T-helper 1 cell treated with Interleukin-12 subunit alpha and Interleukin-12 subunit beta and Interleukin-4 antibody, amounts not matched to agents 30 μg/mL and 1 μg/mL, for 36 hours (primary cell): ENCODE results near the gene CHMP3.
"Not testable (repeated sequence)": the region's sequence is repeated elsewhere in the genome, so short reads cannot be mapped to it uniquely, and the experiment has no call there.

ENCODE experiments used
- H3K27ac Mint-ChIP-seq: one replicate; pipeline ENCODE4 v1.8.0; 2021; ENCODE audit warnings: mild to moderate bottlenecking, mixed read lengths
- H3K27me3 Mint-ChIP-seq: one replicate; pipeline ENCODE4 v1.8.0; 2021; ENCODE audit warnings: low read depth, mixed read lengths
- H3K36me3 Mint-ChIP-seq: one replicate; pipeline ENCODE4 v1.8.0; 2021; ENCODE audit warnings: low read depth, mixed read lengths
- H3K4me1 Mint-ChIP-seq: one replicate; pipeline ENCODE4 v1.8.0; 2021; ENCODE audit warnings: low read depth, mixed read lengths
- H3K4me3 Mint-ChIP-seq: one replicate; pipeline ENCODE4 v1.8.0; 2021; ENCODE audit warnings: mild to moderate bottlenecking, moderate library complexity, mixed read lengths
- H3K9me3 Mint-ChIP-seq: one replicate; pipeline ENCODE4 v1.8.0; 2021; ENCODE audit warnings: mixed read lengths

The CHMP3 gene

DNA sequence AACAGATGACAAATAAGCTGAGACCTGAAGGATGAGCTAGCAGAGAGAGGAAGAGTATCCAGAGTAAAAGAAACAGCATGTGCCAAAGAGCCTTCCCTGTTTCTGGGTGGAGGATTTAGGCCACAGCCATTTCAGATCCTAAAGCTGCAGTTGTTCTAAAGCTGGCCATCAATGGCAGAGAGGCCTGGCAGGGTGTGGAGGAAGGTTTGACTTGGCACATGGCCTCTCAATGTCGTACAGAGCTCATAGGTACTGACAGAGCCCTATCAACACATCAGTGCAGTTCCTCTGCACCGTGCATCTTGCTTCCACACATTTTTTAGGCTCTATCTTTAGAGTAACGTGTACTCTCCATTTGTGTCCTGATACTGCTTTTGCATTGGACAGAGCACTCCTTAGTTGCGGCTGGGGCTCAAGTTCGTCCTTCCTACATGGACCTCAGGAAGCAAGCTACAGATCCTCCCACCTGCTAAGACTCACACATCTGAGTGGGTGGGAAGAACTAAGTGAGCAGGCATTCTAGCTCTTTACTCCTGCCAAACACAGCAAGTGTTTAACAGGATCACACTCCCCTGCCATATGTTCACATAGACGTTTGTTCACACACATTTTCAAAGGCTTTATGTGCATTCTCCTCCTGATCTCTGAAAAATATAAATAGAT lies 3.0 kb upstream of the CHMP3 start:
- Mint-ChIP-seq H3K4me3 (no peak overlapping the region), H3K4me1 (peaks cover 20% of the 10 kb centered on the region), H3K36me3 (peaks cover 10% of the 10 kb centered on the region), H3K9me3 (peaks cover 15% of the 10 kb centered on the region), H3K27ac (no peak overlapping the region), H3K27me3 (peaks cover 3% of the 10 kb centered on the region)

DNA sequence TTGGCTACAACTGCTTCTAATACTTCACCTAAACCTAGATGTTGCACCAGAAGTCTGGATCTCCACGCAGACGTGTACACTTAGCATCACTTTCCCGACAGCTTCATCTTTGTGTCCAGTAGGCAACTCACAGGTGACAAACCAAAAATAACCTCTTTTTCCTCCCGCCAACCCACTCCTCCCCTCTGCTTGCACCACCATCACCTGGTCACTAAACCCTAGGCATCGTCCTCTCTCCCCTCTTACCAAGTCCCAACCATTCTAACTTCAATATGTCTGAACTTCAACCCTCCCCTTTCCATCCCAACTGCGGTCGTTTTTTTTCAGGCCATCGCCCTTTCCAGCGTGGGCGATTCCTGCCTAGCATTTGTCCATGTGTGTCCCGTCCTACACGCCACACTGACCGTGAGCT lies 413 bp upstream of the CHMP3 start:
- H3K9me3 Mint-ChIP-seq = peaks cover 15% of the 10 kb centered on the region
- peaks cover 28% of the 10 kb centered on the region for H3K4me1 Mint-ChIP-seq
- no peaks in the 10 kb centered on the region for H3K27me3 Mint-ChIP-seq
- H3K36me3 Mint-ChIP-seq = peaks cover 22% of the 10 kb centered on the region
- peak overlapping the region; percentile 95 for H3K4me3 Mint-ChIP-seq
- peak overlapping the region; percentile 99 for H3K27ac Mint-ChIP-seq

DNA sequence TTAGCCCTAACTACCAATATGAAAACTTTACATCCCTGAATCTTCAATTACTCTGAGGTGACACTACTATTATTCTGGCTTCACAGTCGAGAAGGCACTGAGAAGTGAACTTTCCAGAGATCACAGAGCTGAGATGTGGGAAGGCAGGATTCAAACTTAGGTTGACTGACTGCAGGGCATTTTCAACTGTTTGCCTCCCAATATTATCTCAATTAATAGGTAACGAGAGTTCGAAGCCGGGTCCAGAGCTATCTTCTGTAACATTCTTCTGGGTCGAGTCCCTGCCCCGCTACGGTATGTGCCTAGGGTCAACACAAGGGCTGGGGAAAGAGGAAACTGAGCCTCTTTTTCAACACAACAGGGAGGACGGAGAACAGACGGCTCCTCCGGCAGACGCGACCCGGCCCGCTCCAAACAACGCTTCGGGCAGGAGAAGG lies 740 bp downstream of the CHMP3 start:
- peaks cover 28% of the 10 kb centered on the region for H3K4me1 Mint-ChIP-seq
- H3K36me3 Mint-ChIP-seq = peaks cover 22% of the 10 kb centered on the region
- H3K4me3 Mint-ChIP-seq = peak overlapping the region; percentile 95
- H3K27ac Mint-ChIP-seq = peak overlapping the region; percentile 99
- peaks cover 14% of the 10 kb centered on the region for H3K9me3 Mint-ChIP-seq
- H3K27me3 Mint-ChIP-seq = no peaks in the 10 kb centered on the region

DNA sequence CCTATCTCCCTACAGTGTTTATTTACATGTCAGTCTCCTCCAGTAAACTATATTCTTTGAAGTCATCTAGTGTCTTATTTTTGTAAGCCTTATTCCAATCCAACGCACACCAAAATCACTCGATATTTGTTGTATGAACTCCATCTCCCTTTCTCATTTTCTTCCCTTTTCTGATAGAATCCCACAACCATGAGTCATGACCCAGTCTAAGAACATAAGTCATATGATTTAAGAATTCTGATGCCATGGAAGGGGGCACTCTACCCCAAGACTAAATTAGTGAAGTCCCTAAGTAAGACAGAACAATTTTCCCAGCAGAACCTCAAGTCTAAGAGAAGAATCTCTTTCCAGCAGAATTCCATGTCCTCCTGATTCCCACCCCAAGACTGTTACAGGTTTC lies 5.4 kb downstream of the CHMP3 start:
- Mint-ChIP-seq H3K27ac (no peak overlapping the region), H3K27me3 (no peaks in the 10 kb centered on the region), H3K4me3 (no peak overlapping the region), H3K36me3 (peaks cover 23% of the 10 kb centered on the region), H3K9me3 (no peaks in the 10 kb centered on the region), H3K4me1 (peaks cover 27% of the 10 kb centered on the region)

DNA sequence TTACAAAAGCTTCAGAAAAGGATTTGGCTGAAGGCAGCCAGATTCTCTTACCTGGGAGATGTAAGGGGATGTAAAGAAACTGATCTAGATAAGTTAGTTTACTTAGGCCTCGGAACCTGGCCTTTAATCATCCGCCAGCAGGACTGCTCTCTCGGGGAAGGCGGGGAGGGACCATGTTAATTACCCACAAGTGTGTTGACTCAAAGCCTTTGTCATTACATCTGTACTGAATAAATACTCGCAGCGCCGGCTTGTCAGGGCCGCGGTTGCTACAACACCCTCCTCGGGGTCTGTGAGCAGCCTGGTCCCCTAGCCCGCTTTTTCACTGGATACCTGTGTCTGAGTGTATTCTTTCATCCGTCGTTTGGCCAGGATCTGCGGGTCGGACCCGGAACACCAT lies 6.7 kb downstream of the CHMP3 start:
- H3K36me3 Mint-ChIP-seq = peaks cover 29% of the 10 kb centered on the region
- H3K27ac Mint-ChIP-seq = no peak overlapping the region
- no peak overlapping the region for H3K4me3 Mint-ChIP-seq
- H3K27me3 Mint-ChIP-seq = no peaks in the 10 kb centered on the region
- H3K4me1 Mint-ChIP-seq = peaks cover 22% of the 10 kb centered on the region
- H3K9me3 Mint-ChIP-seq = peaks cover 6% of the 10 kb centered on the region

DNA sequence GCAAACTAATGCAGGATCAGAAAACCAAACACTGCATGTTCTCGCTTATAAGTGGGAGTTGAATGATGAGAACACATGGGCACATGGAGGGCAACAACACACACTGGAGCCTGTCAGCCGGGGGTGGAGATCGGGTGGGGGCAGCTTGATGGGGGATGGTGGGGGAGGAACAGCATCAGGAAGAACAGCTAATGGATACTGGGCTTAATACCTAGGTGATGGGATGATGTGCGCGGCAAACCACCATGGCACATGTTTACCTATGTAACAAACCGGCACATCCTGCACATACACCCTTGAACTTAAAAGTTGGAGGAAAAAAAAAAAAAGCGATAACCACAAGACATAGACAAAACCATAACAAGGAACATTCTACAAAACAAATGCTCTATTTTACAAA lies 10.4 kb downstream of the CHMP3 start:
- peak overlapping the region; percentile 62 for H3K27ac Mint-ChIP-seq
- peaks cover 11% of the 10 kb centered on the region for H3K4me1 Mint-ChIP-seq
- peaks cover 26% of the 10 kb centered on the region for H3K36me3 Mint-ChIP-seq
- H3K27me3 Mint-ChIP-seq = no peaks in the 10 kb centered on the region
- H3K4me3 Mint-ChIP-seq = peak overlapping the region; percentile 52
- peaks cover 11% of the 10 kb centered on the region for H3K9me3 Mint-ChIP-seq

DNA sequence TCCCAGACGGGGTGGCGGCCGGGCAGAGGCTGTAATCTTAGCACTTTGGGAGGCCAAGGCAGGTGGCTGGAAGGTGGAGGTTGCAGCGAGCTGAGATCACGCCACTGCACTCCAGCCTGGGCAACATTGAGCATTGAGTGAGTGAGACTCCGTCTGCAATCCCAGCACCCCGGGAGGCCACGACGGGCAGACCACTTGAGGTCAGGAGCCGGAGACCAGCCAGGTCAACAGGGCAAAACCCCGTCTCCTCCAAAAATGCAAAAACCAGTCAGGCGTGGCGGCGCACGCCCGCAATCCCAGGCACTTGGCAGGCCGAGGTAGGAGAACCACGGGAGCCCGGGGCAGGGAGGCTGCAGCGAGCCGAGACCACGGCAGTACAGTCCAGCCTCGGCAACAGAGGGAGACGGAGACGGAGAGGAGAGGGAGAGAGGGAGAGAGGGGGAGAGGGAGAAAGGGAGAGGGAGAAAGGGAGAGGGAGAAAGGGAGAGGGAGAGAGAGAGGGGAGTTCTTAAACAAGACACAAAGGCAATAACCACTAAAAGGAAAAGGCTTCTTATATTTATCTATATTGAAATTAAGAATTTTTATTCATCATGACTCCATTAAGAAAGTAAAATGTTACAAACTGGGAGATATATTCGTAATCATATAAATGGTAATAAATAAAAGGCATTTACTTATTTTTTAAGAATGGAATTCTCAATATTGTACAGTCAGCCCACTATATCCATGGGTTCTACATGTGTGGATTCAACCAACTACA lies 13.1 kb downstream of the CHMP3 start:
- peaks cover 11% of the 10 kb centered on the region for H3K4me1 Mint-ChIP-seq
- H3K9me3 Mint-ChIP-seq = peaks cover 26% of the 10 kb centered on the region
- H3K36me3 Mint-ChIP-seq = peaks cover 41% of the 10 kb centered on the region
- H3K27ac Mint-ChIP-seq, H3K4me3 Mint-ChIP-seq, H3K27me3 Mint-ChIP-seq: not testable (repeated sequence)

DNA sequence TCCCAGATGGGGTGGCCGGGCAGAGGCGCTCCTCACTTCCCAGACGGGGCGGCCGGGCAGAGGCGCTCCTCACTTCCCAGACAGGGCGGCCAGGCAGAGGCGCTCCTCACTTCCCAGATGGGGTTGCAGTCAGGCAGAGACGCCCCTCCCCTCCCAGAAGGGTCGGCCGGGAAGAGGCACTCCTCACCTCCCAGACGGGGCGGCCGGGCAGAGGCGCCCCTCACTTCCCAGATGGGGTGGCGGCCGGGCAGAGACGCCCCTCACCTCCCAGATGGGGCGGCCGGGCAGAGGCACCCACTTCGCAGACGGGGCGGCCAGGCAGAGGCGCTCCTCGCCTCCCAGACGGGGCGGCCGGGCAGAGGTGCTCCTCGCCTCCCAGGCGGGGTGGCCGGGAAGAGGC lies 13.8 kb downstream of the CHMP3 start:
- peaks cover 44% of the 10 kb centered on the region for H3K36me3 Mint-ChIP-seq
- H3K27me3 Mint-ChIP-seq = not testable (repeated sequence)

DNA sequence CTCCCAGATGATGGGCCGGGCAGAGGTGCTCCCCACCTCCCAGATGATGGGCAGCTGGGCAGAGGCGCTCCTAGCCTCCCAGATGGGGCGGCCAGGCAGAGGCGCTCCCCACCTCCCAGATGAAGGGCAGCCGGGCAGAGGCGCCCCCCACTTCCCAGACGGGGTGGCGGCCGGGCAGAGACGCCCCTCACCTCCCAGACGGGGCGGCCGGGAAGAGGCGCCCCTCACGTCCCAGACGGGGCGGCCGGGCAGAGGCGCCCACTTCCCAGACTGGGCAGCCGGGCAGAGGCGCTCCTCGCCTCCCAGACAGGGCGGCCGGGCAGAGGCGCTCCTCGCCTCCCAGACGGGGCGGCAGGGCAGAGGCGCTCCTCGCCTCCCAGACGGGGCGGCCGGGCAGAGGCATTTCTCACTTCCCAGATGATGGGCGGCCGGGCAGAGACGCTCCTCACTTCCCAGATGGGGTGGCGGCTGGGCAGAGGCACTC lies 14.3 kb downstream of the CHMP3 start:
- H3K27ac Mint-ChIP-seq, H3K27me3 Mint-ChIP-seq, H3K4me3 Mint-ChIP-seq: not testable (repeated sequence)
- Mint-ChIP-seq H3K36me3 (peaks cover 45% of the 10 kb centered on the region), H3K9me3 (peaks cover 26% of the 10 kb centered on the region), H3K4me1 (peaks cover 11% of the 10 kb centered on the region)

More for the DNA sequence above, 13.8 kb downstream of the CHMP3 start:
- Mint-ChIP-seq H3K4me1 (peaks cover 11% of the 10 kb centered on the region), H3K9me3 (peaks cover 26% of the 10 kb centered on the region)
- H3K27ac Mint-ChIP-seq, H3K4me3 Mint-ChIP-seq: not testable (repeated sequence)

DNA sequence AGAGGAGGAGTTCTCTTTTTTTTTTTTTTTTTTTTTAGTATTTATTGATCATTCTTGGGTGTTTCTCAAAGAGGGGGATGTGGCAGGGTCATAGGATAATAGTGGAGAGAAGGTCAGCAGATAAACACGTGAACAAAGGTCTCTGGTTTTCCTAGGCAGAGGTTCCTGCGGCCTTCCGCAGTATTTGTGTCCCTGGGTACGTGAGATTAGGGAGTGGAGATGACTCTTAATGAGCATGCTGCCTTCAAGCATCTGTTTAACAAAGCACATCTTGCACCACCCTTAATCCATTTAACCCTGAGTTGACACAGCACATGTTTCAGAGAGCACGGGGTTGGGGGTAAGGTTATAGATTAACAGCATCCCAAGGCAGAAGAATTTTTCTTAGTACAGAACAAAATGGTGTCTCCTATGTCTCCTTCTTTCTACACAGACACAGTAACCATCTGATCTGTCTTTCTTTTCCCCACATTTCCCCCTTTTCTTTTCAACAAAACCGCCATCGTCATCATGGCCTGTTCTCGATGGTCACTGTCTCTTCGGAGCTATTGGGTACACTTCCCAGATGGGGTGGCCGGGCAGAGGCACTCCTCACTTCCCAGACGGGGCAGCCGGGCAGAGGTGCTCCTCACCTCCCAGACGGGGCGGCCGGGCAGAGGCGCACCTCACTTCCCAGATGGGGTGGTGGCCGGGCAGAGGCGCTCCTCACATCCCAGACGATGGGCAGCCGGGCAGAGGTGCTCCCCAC lies 14.9 kb downstream of the CHMP3 start:
- H3K27ac Mint-ChIP-seq, H3K4me3 Mint-ChIP-seq, H3K27me3 Mint-ChIP-seq, H3K4me1 Mint-ChIP-seq: not testable (repeated sequence)
- Mint-ChIP-seq H3K9me3 (peaks cover 26% of the 10 kb centered on the region), H3K36me3 (peaks cover 48% of the 10 kb centered on the region)

DNA sequence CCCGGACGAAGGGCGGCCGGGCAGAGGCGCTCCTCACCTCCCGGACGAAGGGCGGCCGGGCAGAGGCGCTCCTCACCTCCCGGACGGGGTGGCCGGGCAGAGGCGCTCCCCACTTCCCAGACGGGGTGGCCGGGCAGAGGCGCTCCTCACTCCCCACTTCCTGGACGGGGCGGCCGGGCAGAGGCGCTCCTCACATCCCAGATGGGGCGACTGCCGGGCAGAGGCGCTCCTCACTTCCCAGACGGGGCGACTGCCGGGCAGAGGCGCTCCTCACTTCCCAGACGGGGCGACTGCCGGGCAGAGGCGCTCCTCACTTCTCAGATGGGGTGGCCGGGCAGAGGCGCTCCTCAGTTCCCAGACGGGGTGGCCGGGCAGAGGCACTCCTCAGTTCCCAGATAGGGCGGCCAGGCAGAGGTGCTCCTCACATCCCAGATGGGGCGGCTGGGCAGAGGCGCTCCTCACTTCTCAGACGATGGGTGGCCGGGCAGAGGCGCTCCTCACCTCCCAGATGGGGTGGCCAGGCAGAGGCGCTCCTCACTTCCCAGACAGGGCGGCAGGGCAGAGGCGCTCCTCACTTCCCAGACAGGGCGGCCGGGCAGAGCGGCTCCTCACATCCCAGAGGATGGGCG lies 17.8 kb downstream of the CHMP3 start:
- Mint-ChIP-seq H3K36me3 (peaks cover 37% of the 10 kb centered on the region), H3K9me3 (peaks cover 18% of the 10 kb centered on the region)
- H3K27ac Mint-ChIP-seq, H3K4me3 Mint-ChIP-seq, H3K27me3 Mint-ChIP-seq, H3K4me1 Mint-ChIP-seq: not testable (repeated sequence)

DNA sequence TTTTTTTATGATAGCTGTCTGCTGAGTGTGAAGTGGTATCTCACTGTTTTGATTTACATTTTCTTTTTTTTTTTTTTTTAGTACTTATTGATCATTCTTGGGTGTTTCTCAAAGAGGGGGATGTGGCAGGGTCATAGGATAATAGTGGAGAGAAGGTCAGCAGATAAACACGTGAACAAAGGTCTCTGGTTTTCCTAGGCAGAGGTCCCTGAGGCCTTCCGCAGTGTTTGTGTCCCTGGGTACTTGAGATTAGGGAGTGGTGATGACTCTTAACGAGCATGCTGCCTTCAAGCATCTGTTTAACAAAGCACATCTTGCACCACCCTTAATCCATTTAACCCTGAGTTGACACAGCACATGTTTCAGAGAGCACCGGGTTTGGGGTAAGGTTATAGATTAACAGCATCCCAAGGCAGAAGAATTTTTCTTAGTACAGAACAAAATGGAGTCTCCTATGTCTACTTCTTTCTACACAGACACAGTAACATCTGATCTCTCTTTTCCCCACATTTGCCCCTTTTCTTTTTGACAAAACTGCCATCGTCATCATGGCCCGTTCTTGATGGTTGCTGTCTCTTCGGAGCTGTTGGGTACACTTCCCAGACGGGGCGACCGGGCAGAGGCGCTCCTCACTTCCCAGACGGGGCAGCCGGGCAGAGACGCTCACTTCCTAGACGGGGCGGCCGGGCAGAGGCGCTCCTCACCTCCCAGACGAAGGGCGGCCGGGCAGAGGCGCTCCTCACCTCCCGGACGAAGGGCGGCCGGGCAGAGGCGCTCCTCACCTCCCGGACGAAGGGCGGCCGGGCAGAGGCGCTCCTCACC lies 18.8 kb downstream of the CHMP3 start:
- not testable (repeated sequence) for H3K27ac Mint-ChIP-seq, H3K4me3 Mint-ChIP-seq, H3K4me1 Mint-ChIP-seq, H3K27me3 Mint-ChIP-seq
- peaks cover 18% of the 10 kb centered on the region for H3K9me3 Mint-ChIP-seq
- peaks cover 41% of the 10 kb centered on the region for H3K36me3 Mint-ChIP-seq

DNA sequence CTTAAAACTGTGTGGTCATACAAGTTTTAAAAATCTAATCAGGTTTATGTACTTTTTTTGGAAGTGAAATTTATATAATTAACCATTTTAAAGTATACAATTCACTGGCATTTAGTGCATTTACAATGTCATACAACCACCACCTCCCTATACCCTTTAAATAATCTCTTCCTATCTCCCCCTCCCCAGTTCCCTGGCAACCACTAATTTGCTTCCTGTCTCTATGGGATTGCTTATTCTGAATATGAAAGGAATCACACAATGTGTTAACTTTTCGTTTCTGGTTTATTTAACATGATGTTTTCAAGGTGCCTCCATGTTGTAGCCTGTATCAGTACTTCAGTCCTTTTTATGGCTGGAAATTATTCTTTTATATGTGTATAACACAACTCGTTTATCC lies 19.4 kb downstream of the CHMP3 start:
- H3K4me3 Mint-ChIP-seq = no peak overlapping the region
- peaks cover 21% of the 10 kb centered on the region for H3K9me3 Mint-ChIP-seq
- H3K36me3 Mint-ChIP-seq = peaks cover 45% of the 10 kb centered on the region
- no peak overlapping the region for H3K27ac Mint-ChIP-seq
- no peaks in the 10 kb centered on the region for H3K27me3 Mint-ChIP-seq
- no peaks in the 10 kb centered on the region for H3K4me1 Mint-ChIP-seq

DNA sequence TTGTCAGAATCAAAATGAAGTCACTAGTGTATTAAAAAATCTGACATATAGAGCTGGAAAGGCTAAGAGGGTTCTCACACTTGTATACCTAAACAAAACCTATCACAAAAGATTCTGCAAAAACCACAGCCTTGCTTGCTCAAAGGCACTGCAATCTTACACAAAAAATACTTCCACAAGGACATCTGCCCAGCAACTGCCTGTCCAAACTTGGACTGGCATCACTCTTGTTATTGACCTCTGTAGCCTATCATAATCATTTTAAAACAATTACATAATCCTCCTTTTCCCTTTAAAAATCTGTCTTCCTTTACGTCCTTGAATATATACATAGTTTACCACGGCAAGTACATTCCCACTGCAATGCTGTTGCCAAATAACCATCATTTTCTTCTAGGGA lies 19.9 kb downstream of the CHMP3 start:
- peaks cover 42% of the 10 kb centered on the region for H3K36me3 Mint-ChIP-seq
- no peak overlapping the region for H3K4me3 Mint-ChIP-seq
- H3K27ac Mint-ChIP-seq = no peak overlapping the region
- peaks cover 22% of the 10 kb centered on the region for H3K9me3 Mint-ChIP-seq
- H3K4me1 Mint-ChIP-seq = no peaks in the 10 kb centered on the region
- H3K27me3 Mint-ChIP-seq = no peaks in the 10 kb centered on the region
